Skin epidermis (tissue), 12 donors: ENCODE data around the gene BBS12.

ENCODE experiments used
- H3K27ac ChIP-seq, 21 experiments: fragments of 200-600 bp; sonication (generic) in 11 of 21; one replicate each; pipeline ENCODE4 v1.5.0; 2020; ENCODE audit warnings: mild to moderate bottlenecking in 3 of 21, inconsistent platforms in 2 of 21, moderate library complexity in 2 of 21
- H3K4me3 ChIP-seq, 7 experiments: fragments of 200-600 bp; sonication (generic) in 2 of 7; one replicate each; pipeline ENCODE4 v1.5.0; 2020; ENCODE audit warnings: inconsistent platforms in 2 of 7, mild to moderate bottlenecking in 2 of 7, moderate library complexity in 1 of 7

Gene BBS12

GRCh38 chr4:122732329-122733026, at the start of gene BBS12:
Gene BBS12, plus strand, starts transcription at chr4:122732704. Its CDS starts 9,189 bp downstream, at chr4:122741893.
- Histone ChIP-seq H3K27ac (peak within 1 kb of the TSS; percentile 31 to 90 (median 81)), H3K4me3 (peak within 1 kb of the TSS; percentile 63 to 85 (median 76))

- H3K4me3 ChIP-seq, result no peak overlapping the region
- H3K27ac ChIP-seq, result no peak overlapping the region
These were observed 45.8 kb upstream of the BBS12 start for GRCh38 chr4:122686691-122687090.

DNA sequence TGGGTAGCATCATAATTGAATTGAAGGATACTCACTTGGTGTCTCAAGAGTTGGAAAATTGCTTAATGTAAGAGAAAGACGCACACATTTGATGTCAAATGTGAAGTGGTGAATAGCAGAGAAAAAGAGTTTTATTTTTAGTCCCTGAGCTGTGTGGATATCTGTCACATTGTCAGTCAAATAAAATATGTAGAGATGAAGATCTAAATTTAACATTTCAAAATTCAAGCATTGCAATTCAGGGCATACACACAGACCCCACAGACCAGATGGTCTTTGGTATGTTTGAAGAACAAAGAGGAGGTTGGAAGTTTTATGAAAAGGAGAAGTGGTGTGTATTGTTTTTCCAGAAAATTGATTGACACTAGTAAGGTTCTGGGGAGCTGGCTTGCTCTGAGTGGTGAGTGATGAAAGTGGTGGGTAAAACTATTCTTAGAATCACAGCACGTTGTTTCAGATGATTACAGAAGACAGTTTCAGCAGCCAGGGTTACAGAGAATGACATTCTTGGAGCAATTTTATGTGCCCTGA, 44.9 kb upstream of the BBS12 start:
- H3K4me3 ChIP-seq, result no peak overlapping the region
- no peak overlapping the region for H3K27ac ChIP-seq

DNA sequence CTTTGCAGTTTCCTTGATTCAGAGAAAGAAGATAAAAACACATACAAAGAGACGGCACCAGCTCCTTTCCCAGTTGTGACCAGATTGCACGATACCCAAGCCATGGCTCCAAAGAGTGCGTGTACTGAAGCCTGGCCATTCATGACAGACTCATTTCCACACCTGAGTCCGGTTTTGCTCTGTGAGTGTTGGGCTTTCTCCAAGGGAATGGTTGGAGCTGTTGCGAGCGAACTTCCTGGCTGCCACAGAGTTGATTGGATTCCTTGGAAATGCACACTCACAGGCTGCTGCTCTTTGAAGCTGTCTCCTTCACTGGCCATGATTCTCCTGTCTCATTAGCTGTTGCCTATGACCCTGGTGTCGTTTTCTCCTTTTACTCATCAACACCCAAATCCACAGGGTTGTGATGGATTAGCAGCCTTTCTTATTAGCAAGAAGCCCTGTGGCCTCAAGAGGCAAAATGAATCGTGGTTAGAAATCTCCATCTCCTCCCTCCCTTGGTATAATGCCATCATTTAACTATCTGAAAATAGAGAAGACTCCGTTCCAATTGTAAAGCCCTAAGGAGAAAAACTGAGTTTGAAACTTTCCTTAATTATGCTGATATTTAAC, 43.9 kb upstream of the BBS12 start:
- Histone ChIP-seq H3K27ac (no peak overlapping the region), H3K4me3 (no peak overlapping the region)

DNA sequence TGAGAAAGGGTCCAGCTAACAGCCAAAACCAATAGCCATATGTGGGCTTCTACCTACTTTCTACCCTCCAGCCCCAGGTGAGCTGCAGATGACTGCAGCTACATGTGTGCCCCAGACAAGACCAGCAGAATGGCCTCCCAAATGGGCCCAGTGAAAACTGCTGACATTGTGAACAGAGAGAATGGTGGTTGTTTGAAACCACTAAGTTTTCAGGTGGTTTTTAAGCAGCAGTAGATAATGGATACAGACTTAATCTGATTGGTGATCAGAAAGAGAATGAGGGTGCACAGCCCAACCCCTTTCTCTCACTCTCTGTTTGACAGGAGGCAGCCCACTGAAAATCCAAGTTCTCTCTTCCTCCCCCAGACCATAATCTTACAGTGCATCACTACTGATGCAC, 42.5 kb upstream of the BBS12 start:
- H3K27ac ChIP-seq, result no peak overlapping the region
- H3K4me3 ChIP-seq, result no peak overlapping the region

DNA sequence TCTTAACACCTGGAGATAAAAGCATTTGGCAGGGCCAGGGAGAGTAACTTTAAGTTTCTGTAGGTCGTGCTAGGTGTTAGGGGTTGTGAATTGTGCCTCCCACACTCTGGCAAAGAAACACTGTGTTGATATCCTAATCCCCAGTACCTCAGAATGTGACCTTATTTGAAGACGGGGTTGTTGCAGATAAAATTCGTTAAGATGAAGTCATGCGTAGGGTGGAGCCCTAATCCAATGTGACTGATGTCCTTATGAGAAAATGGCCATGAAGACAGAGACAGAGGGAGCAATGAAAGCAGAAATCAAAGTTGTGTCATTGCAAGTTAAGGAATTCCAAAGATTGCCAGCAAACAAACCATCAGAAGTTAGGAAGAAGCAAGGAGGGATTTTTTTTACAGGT, 40.5 kb upstream of the BBS12 start:
- no peak overlapping the region for H3K4me3 ChIP-seq
- H3K27ac ChIP-seq, result no peak overlapping the region

DNA sequence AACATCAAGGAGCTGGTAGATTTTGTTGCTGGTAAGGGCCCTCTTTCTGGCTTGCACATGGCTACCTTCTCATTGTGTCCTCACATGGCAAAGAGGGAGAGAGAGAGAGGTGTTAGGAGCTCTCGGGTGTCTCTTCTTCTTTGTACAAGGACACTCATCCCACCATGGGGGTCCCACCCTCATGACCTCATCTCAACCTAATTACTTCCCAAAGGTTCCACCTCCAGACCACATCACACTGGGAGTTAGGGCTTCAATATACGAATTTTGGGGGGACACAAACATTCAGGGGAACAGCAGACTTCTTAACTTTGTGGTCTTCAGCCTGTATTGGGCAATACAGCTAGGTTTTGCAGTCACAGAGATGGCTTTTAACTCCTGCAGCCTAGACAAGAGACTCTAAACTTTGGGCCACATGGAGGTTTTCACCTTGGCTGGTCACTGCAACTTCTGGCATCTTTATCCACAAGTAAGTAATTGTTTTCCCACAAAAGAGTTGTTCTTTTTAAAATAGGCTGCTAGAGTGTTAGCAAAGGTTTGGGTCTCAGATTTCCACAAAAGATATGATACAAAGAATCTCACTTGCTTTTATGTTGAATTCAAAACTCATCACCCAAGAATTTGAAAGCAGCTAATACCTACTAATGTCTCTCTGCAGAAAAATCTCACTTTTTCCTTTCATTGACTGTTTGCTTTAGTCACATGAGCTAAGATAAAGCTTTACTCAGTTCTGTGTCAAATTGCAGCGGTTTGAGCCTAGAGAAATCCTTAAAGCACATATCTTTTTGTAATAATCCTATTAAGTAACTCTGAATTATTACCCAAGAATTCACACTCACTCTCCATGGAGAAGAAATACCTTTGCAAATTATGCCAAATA, 39.6 kb upstream of the BBS12 start:
- Histone ChIP-seq H3K4me3 (no peak overlapping the region), H3K27ac (no peak overlapping the region)

- Histone ChIP-seq H3K27ac (no peak overlapping the region), H3K4me3 (no peak overlapping the region)
These were observed 37.3 kb upstream of the BBS12 start for GRCh38 chr4:122695226-122695625.

DNA sequence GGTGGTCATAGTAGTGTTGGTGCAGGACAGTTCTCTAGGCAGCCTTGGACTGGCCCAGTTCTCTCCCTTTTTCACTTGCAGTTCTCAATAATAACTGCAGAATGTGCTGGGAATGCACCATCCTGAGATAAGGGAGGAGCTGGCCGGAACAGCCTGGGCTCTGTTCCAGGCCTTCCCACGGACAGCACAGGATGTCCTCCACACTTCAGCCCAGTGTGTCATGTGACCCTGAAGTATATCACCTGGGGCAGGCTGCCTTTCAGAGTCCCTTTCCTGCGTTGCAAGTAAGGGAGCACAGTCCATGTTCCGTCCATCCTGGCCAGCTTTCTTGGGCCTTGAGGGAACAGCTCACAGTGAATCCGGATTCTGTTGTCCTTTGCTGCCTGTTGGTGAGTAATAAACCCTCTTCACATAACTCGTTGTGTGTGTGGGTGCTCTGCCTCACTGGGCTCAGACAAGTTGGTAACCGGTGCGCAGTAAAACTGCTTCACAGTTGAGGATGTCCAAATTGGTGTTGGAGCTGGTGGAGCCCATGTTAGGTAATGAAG, 32.3 kb upstream of the BBS12 start:
- Histone ChIP-seq H3K27ac (no peak overlapping the region), H3K4me3 (peak overlapping the region in 1 of 7 experiments; percentile 2)

- Histone ChIP-seq H3K27ac (no peak overlapping the region), H3K4me3 (no peak overlapping the region)
These were observed 31.4 kb upstream of the BBS12 start for GRCh38 chr4:122701061-122701460.

DNA sequence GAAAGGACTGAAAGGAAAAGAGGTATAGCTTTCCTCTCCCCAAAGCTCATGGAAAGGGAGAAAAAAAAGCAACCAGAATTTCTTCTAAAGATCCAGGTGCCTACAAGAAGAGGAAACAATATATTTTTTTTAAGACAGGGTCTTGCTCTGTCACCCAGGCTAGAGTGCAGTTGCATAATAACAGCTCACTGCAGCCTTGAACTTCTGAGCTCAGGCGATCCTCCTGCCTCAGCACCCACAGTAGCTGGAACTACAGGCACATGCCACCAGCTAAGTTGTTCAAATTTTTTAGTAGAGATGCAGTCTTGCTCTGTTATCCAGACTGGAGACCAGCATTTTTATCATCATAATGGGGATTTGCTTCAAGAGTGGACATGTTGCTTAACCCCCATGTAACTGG, 30.5 kb upstream of the BBS12 start:
- H3K4me3 ChIP-seq, result no peak overlapping the region
- H3K27ac ChIP-seq, result no peak overlapping the region

- no peak overlapping the region for H3K27ac ChIP-seq
- no peak overlapping the region for H3K4me3 ChIP-seq
These were observed 29.6 kb upstream of the BBS12 start for GRCh38 chr4:122702939-122703338.

GRCh38 chr4:122703868-122704267, 28.6 kb upstream of the BBS12 start:
- no peak overlapping the region for H3K4me3 ChIP-seq
- H3K27ac ChIP-seq, result no peak overlapping the region

DNA sequence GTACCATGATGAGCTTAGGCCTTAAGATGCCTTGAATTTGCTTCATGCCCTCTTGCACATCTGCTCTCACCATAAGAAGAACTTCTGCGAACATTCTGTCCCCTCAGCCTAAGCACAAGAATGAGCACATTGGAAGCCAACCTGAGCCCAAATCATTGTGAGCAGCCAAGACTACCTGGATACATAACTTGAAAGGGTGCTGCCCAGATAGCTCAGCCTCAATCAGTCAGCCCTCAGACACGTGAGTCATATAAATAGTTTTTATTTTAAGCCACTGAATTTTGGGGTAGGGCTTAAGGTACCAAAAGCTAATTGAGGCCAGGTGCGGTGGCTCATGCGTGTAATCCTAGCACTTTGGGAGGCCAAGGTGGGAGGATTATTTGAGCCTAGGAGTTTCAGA, 27.5 kb upstream of the BBS12 start:
- Histone ChIP-seq H3K27ac (no peak overlapping the region), H3K4me3 (no peak overlapping the region)

DNA sequence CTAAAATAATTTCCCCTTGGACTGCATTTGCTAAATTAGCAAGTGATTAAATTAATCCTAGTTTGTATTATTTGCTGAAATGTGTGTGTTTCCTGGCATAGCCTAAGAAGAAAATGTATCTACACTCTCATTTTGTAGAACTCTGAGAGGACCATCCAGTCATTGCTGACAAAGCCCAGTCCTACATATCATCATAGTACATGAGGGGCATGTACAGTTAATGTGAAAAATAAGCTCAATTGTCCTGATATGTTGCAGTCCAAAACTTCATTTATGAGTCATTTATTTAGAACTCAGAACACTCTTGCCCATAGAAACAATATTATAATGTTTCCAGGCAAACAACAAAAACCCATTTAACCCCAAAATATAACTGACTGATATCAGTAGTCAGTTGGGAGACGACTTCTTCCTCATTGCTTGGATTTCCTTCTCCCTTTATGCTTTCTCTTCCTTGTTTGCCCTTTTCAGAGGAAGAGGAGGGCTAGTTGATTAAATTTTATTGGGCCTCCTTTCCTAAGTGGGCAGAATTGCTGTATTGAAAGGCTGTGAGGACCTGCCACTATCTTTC, 26.9 kb upstream of the BBS12 start:
- no peak overlapping the region for H3K27ac ChIP-seq
- H3K4me3 ChIP-seq, result no peak overlapping the region

GRCh38 chr4:122706511-122706910, 26.0 kb upstream of the BBS12 start:
- Histone ChIP-seq H3K27ac (no peak overlapping the region), H3K4me3 (no peak overlapping the region)

- no peak overlapping the region for H3K27ac ChIP-seq
- no peak overlapping the region for H3K4me3 ChIP-seq
These were observed 25.0 kb upstream of the BBS12 start for GRCh38 chr4:122707497-122707896.

- no peak overlapping the region for H3K4me3 ChIP-seq
These were observed 23.3 kb upstream of the BBS12 start for GRCh38 chr4:122709236-122709635.

DNA sequence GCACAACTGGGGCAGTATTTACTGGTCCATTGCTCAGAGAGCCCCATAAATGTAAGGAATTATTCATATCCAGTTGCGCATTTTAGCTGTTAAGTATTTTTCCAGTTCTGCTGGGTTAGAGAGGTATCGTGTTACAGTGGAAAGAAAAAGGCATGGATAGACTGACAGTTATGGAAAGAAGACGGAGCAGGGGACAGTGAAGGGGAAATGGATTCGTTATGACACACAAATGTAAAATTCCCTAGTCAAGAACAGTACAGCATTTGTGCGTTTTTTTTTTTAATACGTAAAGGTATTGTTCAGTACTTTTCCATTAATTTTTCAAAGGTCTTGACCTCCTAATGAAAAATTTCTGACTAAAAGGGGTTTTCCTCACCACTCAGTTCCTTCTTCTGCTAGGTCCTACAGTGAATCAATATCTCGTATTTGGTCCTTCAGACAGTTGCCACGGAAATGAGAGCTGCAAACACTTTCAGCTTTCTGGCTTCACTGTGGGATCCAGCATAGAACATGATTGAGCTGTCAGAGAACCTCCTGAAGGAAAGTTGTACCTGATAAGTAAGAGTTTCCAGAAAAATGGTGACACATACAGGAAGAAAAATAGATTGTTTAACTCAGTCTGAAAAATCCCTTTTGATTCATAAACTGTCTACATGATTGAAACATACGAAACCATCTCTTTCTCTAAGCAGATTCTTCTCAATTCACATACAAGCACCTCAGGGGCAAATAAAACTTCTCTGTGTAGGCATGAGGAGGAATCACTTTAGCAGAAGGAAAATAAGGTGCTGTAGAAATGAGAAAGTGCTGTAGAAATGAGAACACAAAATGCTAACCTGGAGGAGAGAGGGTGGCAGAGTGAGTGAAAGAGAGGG, 21.8 kb upstream of the BBS12 start:
- H3K27ac ChIP-seq, result peak overlapping the region in 2 of 21 experiments; percentile 14 to 36
- H3K4me3 ChIP-seq, result no peak overlapping the region

More at GRCh38 chr4:122709236-122709635, 23.3 kb upstream of the BBS12 start:
- no peak overlapping the region for H3K27ac ChIP-seq
